ENCODE measurements around the gene NSUN7.
"Not testable (repeated sequence)": the region's sequence is repeated elsewhere in the genome, so short reads cannot be mapped to it uniquely, and the experiment has no call there.

Gene NSUN7

GRCh38 chr4:40737879-40738278, 11.9 kb upstream of the NSUN7 start:
- DNase-seq: no peak

- no peak for DNase-seq
Observed at GRCh38 chr4:40739347-40739746, 10.4 kb upstream of the NSUN7 start.

GRCh38 chr4:40744218-40744617, 5.5 kb upstream of the NSUN7 start:
- DNase-seq: no peak

DNA sequence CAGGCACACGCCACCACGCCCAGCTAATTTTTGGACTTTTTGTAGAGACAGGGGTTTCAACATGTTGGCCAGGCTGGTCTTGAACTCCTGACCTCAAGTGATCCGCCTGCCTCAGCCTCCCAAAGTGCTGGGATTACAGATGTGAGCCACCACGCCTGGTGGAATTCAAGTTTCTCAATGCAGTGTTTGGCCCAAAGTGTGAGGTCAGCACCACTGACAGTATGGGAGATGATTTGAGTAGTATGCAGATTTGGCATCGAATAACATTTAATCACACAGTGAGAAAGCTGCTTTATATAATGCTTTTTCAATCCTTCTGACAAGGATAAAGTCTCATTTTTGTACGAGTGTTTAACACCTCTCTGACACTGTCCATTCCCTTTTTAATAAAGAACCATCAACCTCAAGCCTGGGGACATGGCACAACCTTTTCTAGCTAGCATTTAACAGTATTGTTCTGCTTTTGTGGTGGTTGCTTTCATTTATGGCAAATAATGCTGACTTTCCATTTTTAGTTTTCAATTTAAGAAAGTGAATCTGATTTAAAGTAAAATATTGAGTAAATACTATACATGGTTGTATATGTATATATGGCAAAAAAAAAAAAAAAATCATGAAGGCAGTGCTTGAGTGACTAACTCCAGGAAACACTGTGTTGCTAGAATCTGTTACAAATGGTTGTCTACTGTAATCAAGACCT, 4.3 kb upstream of the NSUN7 start:
- DNase-seq: no peak

DNA sequence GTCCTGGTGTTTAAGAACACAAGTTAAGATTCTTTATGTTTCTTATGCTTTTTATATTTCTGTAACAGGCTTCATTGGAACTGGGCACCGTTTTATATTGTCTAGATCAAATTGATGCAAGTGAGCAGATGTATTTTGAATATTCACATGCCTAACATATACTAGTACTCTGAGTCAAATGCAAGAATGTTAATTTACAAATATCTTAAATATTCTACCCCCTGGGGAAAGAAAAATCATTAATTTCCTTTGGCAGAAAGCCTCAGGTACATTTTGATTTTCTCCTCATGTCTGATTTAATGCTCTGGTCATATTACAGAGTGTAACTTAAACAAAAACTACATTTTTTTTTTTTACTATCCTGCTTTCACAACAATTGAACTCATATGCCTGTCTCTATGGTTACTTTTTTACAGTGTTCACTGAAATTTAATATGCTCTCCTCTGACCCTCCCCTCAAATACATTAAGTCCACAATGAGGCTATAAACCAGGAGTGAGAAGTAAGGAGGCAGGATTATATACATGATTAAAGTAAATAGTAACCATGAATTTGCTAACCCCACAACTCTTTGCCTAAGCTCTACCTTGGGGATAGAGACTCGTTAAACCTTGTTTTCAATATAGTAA, 2.4 kb upstream of the NSUN7 start:
- DNase-seq: no peak

GRCh38 chr4:40750461-40751258, 905 bp downstream of the NSUN7 start:
- no peak for DNase-seq

- no peak for DNase-seq
Observed at GRCh38 chr4:40755616-40756015, 5.9 kb downstream of the NSUN7 start.

DNA sequence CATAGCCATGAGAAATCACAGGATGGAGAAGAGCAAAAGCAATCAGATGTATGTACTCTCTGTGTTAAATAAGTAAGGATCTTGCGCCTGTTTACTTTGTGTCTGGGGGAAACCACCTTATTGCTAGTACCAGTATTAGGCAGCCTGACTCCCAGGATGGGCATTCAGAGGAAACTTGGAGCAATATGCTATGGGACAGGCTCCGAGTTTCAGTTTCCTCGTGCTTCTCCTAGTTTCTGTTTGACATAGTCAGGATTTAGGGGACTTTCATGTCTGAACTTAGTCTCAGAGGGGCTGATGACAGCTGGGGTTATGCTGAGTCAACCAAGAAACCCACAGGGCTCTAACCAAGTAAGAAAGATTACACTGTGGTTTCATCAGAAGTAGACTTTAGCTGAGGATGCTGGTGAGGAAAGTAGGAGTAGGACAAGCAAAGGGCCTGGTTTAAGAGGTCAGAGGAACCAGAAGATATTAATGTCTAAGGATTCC, 13.5 kb downstream of the NSUN7 start:
- no peak for DNase-seq

GRCh38 chr4:40769266-40769665, 19.5 kb downstream of the NSUN7 start:
- DNase-seq: no peak

- no peak for DNase-seq
Observed at GRCh38 chr4:40778090-40778489, 28.3 kb downstream of the NSUN7 start.

DNA sequence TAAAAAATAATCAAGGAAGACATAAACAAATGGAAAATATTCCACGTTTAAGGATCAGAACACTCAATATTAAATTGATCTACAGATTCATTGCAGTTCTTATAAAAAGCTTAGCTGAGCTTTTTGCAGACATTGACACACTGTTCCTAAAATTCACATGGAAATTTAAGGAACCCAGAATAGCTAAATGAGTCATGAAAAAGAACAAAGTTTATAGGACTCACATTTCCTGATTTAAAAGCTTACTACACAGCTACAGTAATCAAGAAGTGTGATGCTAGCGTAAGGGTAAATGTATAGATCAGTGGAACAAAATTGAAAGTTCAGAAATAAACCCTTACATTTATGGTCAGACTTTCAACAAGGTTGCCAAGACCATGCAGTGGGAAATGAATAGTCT, 33.1 kb downstream of the NSUN7 start:
- no peak for DNase-seq

GRCh38 chr4:40785727-40786126, 36.0 kb downstream of the NSUN7 start:
- DNase-seq: no peak

DNA sequence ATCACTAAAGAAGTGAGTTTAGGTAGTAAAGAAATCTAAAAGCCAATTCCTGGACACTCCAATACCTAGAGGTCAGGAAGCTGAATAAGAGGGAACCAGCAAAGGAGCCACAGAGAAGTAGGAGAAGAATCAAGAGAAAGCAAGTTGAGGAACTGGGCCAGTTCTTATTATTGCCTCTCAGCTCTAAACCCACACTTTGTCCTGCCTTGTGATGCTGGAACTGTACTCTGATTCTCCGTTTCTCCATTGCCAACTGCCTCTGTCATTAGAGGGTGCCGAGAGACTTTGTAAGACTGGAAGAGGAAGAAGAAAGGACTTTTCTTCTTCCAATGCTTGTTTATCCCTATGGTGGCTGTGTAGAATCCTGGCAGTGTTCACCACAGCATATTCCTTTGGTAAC, 38.6 kb downstream of the NSUN7 start:
- no peak for DNase-seq

GRCh38 chr4:40789031-40789430, 39.3 kb downstream of the NSUN7 start:
- DNase-seq: peak; percentile 39 to 48

DNA sequence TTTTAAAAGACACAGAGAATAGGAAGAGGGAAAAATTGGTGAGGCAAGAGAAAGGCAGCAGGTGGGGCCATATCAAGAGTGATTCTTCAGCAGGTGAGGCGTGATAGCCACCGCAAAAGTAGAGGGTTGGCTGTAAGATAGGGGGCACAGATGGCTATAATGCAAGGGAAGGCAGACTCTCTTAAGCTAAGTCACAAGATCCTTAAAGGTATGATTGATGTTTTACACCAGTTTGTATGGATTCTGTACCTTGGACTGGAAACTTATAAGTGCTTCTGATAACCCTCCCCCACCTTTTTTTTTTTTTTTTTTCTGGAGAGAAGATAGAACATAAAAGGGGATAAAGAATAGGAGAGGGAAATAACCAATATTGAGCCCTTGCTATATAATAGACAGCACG, 40.0 kb downstream of the NSUN7 start:
- DNase-seq: no peak

DNA sequence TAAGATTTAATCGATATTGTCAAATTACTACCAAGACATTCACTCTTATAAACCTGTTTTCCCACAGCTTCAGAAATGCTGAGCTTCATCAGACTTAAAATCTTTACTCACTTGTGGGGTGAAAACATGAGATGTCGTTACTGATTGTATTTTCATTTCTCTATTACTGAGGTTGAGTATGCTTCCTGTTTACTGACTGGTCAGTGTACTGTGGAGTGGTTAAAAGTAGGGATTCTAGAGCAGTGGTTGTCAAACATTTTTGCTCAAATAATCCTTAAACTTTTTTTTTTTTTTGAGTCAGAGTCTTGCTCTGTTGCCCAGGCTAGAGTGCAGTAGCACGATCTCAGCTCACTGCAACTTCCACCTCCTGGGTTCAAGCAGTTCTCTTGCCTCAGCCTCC, 50.3 kb downstream of the NSUN7 start:
- DNase-seq: no peak

GRCh38 chr4:40804598-40804997, 54.8 kb downstream of the NSUN7 start:
- DNase-seq: no peak

DNA sequence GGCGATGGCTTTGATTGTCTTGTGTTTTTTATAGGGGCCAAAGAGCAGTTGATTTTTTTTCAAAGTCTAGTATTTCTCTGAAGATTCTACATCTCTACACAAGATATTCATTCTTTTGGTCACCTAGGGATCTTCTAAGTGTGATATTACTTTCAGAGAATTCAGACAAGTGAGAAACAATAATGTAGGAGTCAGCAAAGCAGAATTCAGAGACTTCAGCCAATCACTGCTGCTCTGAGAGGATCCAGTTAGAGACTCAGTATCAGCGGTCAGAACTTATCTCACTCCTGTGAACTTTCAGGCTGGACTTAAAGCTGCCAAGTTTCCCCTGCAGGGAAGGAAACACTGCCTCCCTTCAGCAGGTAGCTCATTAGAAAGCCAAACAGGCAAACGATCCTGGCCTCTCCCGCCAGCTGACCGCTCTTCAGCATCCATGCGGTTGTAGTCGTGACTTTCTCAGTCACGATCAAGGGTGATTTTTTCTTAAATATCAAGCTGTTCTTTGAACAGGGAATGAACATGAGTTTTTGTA, 59.2 kb downstream of the NSUN7 start:
- DNase-seq: no peak

DNA sequence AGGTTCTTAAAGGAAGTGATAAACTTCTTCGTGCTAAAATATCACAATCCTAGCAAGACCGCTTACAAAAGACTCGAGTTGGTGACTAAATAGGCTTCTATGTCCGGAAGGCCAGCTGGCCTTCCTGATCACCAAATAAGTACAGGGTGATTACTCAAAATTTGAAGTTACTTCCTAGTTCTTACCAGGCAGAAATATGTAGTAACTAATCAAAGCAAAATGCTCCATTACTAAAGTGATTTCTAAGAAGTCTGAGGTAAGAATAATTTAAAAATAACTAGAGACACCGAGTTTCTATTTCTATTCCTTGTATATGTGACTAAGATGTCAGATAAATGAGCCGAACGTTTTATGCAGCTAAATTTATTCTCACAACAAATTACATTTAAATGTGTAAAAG, 62.2 kb downstream of the NSUN7 start:
- no peak for DNase-seq

GRCh38 chr4:40812386-40812785, 62.6 kb downstream of the NSUN7 start:
- DNase-seq: no peak

DNA sequence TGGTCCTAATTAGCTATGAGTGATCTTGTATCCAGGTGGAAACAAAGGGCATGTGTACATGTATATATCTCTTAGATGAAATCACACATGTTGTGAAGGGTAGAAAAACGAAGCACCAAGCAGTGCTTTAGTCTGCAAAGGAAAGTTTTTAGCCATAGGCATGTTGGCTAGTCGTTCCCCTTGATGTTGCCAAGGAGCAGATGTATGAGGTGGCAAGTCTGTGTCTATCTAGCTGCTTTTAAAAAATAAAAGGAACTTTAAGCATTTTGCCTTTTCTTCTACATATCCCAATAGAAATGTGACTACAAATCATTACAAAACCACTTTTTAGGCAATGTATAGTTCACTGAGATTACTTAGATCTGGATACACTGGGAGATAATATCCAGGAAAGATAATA, 63.1 kb downstream of the NSUN7 start:
- no peak for DNase-seq

GRCh38 chr4:40817157-40817556, 67.4 kb downstream of the NSUN7 start:
- DNase-seq: not testable (repeated sequence)

DNA sequence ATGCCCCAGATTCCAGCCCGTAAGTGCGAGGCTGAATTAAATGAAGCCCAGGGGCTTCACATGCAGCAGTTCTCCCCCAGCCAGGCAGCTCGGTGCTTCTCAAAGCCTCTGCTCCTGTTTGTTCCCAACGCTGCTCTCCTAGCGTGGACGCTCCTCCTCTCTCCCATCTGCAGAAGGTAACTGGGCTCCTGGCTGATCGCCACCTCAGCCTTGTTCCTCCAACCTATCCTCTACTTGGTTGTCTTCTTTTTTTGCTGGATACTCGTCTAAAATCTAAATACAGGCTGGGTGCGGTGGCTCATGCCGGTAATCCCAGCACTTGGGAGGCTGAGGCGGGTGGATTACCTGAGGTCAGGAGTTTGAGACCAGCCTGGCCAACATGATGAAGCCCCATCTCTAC, 70.3 kb downstream of the NSUN7 start:
- no peak for DNase-seq

All from Kasumi-1 (cell line).